ENCODE measurements around the gene RBM15. TPM values are rescaled to one million over a fixed set of nuclear protein-coding genes. Genes with fewer than 3 reads are reported as not detected.

RBM15 gene
- total and polyA plus RNA-seq, 2 of the 13 experiments (the other 11 are each of a cell fraction or from before 2014, with no cell fraction given): 13.5 to 36.4 TPM

DNA sequence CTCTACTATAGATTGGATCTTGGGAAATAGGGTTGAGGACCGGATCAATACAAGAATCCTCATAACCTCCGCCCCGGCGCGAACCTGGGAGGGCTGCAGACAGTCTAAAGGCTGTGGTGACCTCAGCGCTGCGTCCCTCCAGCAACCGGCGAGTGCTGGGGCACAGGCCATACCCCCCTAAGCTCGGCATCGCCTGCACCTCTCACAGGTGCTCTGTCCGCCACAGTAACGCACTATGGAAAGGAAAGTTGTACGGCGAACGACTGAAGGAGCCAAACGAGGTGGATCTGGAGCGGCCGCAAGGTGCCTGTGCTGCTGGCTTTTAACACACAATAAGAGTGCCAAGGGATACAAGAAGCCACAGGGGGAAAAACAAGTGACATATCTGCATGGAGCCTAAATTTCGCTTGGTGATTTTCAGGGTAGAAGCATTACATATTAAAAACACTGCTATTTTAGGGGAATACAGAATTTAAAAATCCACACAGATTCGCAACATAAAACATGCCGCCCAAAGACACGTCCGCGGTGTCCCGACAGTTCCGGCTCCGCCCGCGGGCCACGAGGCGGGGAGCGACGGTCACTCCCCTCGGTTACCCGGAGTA lies 1.4 kb upstream of the RBM15 start (continued):
- TF ChIP-seq FIP1L1 (IDR thresholded peaks at IDR 0.05; ENCODE audit: borderline replicate concordance, insufficient read depth, low read depth, low read length) (no peak; the same call in 1 of the 2 replicates), ZNF562 (CRISPR knock-in tag; IDR thresholded peaks at IDR 0.05; ENCODE audit: borderline replicate concordance) (0 out of 2 replicates have a peak, but pooled peaks have one; percentile 53), ZNF451 (CRISPR knock-in tag; IDR thresholded peaks at IDR 0.05) (no peak), ZNF616 (CRISPR knock-in tag; IDR thresholded peaks at IDR 0.05; ENCODE audit: low read depth) (0 out of 2 replicates have a peak, but pooled peaks have one; percentile 26), HNRNPK (IDR thresholded peaks at IDR 0.05; ENCODE audit: low read depth, low read length, poor library complexity, severe bottlenecking) (no peak), SP2 (CRISPR knock-in tag; IDR thresholded peaks at IDR 0.05) (no peak), NCOA2 (CRISPR knock-in tag; IDR thresholded peaks at IDR 0.05) (no peak), CHD2 (IDR thresholded peaks at IDR 0.05; ENCODE audit: low read depth, low read length) (no peak), ATM (IDR thresholded peaks at IDR 0.05; ENCODE audit: borderline replicate concordance) (no peak), HOXA9 (CRISPR knock-in tag; IDR thresholded peaks at IDR 0.05; ENCODE audit: borderline replicate concordance) (no peak), GPN1 (CRISPR knock-in tag; IDR thresholded peaks at IDR 0.05; ENCODE audit: borderline replicate concordance) (no peak), ZNF382 (CRISPR knock-in tag; IDR thresholded peaks at IDR 0.05; ENCODE audit: borderline replicate concordance) (no peak), FLYWCH1 (CRISPR knock-in tag; IDR thresholded peaks at IDR 0.05) (no peak), KAT7 (CRISPR knock-in tag; IDR thresholded peaks at IDR 0.05; ENCODE audit: borderline replicate concordance) (no peak), BRD4 (CRISPR knock-in tag; IDR thresholded peaks at IDR 0.05) (no peak), ZNF557 (CRISPR knock-in tag; IDR thresholded peaks at IDR 0.05) (no peak), SALL1 (CRISPR knock-in tag; IDR thresholded peaks at IDR 0.05) (no peak)
- TF ChIP-seq, protein P1, sequence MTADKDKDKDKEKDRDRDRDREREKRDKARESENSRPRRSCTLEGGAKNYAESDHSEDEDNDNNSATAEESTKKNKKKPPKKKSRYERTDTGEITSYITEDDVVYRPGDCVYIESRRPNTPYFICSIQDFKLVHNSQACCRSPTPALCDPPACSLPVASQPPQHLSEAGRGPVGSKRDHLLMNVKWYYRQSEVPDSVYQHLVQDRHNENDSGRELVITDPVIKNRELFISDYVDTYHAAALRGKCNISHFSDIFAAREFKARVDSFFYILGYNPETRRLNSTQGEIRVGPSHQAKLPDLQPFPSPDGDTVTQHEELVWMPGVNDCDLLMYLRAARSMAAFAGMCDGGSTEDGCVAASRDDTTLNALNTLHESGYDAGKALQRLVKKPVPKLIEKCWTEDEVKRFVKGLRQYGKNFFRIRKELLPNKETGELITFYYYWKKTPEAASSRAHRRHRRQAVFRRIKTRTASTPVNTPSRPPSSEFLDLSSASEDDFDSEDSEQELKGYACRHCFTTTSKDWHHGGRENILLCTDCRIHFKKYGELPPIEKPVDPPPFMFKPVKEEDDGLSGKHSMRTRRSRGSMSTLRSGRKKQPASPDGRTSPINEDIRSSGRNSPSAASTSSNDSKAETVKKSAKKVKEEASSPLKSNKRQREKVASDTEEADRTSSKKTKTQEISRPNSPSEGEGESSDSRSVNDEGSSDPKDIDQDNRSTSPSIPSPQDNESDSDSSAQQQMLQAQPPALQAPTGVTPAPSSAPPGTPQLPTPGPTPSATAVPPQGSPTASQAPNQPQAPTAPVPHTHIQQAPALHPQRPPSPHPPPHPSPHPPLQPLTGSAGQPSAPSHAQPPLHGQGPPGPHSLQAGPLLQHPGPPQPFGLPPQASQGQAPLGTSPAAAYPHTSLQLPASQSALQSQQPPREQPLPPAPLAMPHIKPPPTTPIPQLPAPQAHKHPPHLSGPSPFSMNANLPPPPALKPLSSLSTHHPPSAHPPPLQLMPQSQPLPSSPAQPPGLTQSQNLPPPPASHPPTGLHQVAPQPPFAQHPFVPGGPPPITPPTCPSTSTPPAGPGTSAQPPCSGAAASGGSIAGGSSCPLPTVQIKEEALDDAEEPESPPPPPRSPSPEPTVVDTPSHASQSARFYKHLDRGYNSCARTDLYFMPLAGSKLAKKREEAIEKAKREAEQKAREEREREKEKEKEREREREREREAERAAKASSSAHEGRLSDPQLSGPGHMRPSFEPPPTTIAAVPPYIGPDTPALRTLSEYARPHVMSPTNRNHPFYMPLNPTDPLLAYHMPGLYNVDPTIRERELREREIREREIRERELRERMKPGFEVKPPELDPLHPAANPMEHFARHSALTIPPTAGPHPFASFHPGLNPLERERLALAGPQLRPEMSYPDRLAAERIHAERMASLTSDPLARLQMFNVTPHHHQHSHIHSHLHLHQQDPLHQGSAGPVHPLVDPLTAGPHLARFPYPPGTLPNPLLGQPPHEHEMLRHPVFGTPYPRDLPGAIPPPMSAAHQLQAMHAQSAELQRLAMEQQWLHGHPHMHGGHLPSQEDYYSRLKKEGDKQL (CRISPR knock-in tag; IDR thresholded peaks at IDR 0.05; ENCODE audit: low read depth): no peak
- TF ChIP-seq, protein P2, sequence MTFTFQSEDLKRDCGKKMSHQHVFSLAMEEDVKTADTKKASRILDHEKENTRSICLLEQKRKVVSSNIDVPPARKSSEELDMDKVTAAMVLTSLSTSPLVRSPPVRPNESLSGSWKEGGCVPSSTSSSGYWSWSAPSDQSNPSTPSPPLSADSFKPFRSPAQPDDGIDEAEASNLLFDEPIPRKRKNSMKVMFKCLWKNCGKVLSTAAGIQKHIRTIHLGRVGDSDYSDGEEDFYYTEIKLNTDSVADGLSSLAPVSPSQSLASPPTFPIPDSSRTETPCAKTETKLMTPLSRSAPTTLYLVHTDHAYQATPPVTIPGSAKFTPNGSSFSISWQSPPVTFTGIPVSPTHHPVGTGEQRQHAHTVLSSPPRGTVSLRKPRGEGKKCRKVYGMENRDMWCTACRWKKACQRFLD (CRISPR knock-in tag; IDR thresholded peaks at IDR 0.05; ENCODE audit: borderline replicate concordance): no peak
- TF ChIP-seq, protein P3, sequence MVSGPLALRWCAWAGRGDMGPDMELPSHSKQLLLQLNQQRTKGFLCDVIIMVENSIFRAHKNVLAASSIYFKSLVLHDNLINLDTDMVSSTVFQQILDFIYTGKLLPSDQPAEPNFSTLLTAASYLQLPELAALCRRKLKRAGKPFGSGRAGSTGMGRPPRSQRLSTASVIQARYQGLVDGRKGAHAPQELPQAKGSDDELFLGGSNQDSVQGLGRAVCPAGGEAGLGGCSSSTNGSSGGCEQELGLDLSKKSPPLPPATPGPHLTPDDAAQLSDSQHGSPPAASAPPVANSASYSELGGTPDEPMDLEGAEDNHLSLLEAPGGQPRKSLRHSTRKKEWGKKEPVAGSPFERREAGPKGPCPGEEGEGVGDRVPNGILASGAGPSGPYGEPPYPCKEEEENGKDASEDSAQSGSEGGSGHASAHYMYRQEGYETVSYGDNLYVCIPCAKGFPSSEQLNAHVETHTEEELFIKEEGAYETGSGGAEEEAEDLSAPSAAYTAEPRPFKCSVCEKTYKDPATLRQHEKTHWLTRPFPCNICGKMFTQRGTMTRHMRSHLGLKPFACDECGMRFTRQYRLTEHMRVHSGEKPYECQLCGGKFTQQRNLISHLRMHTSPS (CRISPR knock-in tag; IDR thresholded peaks at IDR 0.05; ENCODE audit: low read depth): peak; percentile 33; the same call in 1 of the 2 replicates
- TF ChIP-seq, protein P4, sequence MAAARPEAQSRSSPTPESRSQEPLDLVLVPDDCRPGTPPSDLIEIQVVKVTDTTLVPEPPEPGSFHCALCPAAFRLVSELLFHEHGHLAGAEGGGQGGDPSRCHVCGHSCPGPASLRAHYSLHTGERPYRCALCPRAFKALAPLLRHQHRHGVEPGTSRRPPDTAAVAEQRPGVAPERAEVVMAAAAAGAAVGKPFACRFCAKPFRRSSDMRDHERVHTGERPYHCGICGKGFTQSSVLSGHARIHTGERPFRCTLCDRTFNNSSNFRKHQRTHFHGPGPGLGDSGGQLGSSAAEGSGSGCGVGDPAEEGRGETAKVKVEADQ (CRISPR knock-in tag; IDR thresholded peaks at IDR 0.05; ENCODE audit: borderline replicate concordance): 0 out of 2 replicates have a peak, but pooled peaks have one; percentile 60

Measured in HepG2 (cell line).